GM21576 (cell line): ENCODE measurements around the gene ACVR1B.

Experiments
- ATAC-seq: cut with Tn5 transposase; IDR thresholded peaks from one replicate; pipeline ENCODE4 v1.9.1; 2021; ENCODE audit warnings: mild to moderate bottlenecking, moderate library complexity; ENCODE audit not compliant: unreplicated experiment

ACVR1B gene

DNA sequence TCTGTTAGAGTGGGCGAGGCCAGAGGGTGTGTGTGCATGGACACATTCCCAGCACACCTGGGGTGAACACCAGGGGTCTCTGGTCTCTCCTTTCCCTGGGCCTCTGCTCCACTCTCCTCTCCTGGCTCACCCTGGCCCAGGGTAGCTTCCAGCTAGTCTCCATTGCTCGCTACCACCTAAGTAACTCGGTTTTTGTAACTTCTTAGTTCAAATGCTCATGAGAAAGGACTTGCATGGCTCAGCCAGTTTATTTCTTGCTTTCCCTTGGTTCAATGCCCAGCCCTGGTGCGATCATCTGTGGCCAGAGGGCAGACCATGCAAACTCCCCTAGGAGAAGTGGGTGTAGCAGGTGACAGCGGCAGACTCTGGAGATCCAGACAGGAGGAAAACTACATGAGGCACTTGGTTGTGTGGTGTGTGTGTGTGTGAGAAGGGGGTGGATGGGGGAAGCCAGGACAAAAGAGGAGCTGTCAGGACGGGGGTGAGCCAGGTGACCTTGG is 8.9 kb upstream of the ACVR1B start:
- no peak for ATAC-seq

DNA sequence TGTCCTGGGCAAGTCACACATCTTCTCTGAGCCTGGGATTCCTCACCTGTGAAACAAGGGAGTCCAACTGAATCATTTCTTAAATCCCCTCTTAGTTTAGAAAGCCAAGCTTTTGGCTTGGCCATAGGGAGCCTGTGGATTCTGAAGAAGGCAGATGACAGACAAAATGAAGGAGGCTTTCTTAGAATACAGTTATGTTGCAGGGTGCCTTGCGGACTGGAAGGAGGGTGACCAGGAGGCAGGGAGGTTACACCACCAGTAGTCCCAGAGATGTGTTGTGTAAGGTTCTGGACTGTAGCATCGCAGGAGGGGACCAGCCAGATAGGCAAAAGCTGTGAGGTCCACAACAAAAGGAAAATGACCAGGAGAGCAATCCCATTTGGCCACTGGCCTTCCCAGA is 8.2 kb upstream of the ACVR1B start:
- no peak for ATAC-seq

DNA sequence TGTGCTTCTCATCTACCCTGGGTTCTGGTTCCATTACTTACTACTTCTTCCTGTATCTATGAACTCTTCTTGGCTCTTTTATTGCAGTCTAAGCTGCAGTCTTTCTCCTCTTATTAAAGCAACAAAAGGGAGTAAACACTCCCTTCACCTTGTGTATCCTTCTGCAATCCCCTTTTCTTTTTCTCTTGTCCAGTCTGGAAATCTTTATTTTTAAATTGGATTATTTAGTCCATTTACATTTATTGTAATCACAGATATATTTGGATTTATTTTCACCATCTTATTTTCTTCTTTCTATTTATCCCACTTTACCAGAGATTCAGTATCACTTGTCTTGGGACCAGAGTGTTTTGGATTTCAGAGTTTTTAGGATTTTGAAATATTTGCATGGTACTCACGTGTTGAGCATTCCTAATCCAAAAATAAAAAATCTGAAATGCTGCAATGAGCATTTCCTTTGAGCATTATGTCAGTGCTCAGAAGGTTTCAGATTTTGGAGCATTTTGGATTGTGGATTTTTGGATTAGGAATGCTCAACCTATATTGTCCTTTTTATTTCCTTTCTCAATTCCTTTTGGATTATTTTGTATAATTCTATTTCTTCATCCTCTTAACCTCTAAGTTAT is 6.8 kb upstream of the ACVR1B start:
- ATAC-seq: no peak

DNA sequence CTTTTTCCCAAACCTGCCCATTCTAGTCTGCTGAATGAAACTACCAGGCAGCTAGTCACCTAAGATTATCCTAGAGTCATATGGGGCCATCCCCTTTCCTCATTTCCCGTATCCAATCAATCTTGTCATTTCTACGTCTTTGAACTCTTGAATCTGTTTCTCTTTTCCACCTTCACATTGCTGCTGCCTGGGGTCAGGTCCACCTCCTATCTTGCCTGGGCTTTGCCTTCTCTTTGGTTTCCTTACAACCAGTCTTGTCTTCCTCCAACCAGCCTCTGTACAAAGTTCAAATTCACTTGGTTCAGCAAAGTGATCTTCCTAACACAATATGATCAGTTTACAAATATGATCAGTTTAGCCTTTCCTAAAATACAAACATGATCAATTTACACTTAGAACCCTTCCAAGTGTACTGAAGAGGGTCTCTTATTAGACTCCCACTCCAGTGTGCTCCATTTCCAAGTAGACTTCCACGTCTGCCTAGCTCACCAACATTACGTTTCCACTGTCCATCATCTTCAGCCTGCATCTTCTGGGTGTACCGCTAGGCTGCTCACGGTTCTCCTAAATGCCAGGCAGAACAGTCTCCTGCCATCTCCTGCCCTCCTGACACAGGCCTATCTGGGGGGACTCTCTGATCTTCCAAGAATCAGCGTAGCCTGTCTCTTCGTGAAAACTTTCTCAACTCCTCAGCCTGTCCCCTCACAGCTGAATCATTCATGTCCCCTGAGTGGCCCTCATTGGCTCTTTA is 4.1 kb upstream of the ACVR1B start:
- ATAC-seq: no peak

DNA sequence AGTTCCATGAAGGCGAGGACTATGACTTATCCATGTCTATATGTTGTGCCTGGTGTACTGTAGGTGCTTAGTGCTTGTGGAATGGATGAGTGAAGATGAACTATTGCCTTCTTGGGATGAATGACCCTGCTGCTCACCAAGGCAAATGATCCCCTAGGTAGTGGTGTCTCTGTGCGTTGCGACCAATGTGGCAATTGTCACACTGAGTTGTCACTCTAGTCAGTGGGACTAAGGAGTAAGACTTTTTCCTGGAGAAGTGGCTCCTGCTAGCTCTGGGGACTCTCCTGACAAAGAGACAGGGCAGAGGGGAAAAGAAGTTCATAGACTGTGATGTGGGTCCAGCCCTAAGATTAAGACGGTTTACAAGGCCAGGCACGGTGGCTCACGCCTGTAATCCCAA is 3.4 kb upstream of the ACVR1B start:
- ATAC-seq: no peak

DNA sequence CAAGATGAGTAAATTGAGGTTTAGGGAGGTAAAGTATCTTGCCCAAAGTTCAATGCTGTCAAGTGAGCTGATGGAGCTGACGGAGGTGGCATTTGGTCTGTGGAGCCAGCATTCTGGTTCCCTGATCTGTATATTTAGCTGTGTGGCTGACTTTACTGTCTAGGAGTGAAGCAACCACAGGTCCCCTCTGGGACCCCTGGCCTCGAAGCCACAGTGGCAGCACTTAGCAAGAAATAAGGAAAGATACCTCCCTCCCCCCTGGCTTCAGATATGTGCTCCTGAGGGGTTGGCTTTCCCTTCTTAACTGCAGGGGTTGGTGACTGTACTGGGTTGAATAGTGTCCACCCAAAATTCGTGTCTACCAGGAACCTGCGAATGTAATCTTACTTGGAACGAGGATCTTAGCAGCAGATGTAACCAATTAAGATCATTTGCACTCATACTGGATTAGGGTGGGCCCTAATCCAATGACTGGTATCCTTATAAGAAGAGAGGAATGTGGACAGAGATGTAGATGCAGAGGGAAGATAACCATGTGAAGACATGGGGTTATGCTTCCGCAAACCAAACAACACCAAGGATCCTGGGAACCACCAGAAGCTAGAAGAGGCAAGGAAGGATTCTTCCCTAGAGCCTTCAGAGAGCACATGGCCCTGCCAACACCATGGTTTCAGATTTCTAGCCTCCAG is 2.0 kb upstream of the ACVR1B start:
- ATAC-seq: no peak

DNA sequence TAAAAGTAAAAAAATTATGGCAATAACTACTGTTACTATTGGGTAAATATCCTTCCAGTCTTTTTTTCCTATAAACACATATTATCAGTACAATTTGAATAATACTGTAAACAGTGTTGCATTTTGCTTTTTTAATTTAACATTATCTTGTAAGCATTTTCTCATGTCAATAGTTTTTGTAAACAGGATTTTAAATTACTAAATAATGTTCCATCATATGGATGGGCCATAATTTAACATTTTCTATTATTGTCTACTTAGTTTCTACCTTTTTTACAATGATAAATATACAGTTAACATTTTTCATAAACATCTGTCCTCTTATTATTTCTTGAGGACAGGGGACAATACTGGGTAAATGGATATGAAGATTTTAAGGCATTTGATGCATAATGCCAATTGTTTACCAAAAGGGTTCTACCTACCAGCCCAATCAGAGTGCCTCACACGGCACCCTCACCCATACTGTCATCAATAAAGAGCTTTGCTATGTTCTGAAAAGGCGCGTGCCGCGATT is 759 bp upstream of the ACVR1B start:
- no peak for ATAC-seq

DNA sequence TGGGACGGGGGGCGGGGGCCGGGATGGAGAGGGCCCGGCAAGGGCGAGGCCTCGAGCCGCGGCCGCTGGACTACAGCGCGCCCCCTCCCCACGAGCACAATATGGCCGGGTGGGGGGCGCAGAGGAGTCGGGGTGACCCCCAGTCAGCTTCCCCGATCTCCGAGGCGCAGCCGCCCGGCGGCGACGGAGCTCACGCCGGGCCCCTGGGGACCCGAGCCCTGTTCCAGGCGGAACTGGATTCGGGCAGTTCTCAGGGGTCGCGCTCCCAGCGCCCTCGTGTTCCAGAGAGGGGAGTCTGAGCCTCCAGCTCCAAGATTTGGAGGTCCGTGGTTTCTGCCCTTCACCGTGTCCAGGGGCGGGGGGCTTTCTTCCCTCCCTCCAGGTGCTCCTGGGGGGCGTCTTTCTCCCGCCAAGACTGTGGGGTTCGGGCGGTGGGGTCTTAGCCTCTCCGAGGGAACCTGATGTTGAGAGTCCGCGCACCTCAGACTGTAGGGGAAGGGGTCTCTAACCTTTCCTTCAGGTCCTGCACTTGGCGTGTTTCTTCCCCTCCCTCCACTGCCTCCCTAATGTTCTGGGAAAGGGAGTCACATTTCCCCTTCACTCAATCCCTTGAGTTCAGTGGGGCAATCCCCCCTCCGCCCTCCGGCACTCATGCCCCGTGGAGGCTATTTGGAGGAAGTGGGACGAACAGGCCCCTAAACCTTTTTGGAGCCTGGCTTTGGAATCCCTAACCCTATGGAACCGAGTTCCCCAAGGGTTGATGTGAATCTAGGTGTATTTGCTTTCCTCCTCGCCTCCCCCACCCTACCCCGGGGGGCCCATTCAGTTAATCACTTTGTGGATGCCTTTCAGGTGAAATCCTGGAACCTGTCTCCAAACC is 584 bp downstream of the ACVR1B start:
- ATAC-seq: no peak

DNA sequence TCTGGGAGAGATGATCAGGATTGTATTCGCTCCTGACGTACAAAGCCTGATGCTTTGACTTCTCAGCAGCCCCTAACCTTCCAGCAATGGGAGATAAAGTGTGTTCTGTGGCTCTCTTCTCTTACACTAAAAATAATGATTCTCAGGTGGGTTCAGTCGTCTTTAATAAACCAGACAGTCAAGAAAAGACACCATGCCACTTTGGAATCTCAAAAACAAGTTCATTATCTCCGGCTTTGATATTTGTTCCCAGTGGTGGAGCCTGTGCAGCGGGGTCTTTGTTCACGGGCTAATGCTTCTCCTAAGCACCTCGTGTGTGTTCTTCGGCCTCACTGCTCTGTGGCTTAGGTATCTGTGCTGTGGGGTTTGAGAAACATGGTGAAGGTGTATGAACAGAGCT is 1.6 kb downstream of the ACVR1B start:
- no peak for ATAC-seq

DNA sequence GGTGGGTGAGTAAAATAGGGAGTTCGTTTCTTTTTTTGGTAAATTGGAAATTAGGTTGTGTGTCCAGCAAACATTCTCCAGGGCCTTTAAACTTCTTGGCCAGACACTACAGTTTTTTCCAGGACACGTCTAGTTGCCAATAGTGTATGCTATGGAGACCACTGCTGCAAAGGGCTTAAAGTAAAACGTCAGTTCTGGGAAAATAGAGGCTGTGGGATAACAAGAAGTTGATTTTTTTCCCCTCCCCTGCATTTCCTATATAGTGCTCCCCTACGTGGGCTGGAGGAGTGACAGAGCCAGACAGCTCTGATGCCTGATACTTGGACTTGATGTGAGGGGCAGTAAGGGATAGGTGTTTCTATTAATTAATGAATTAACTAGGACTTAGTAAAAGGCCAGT is 2.4 kb downstream of the ACVR1B start:
- ATAC-seq: no peak

DNA sequence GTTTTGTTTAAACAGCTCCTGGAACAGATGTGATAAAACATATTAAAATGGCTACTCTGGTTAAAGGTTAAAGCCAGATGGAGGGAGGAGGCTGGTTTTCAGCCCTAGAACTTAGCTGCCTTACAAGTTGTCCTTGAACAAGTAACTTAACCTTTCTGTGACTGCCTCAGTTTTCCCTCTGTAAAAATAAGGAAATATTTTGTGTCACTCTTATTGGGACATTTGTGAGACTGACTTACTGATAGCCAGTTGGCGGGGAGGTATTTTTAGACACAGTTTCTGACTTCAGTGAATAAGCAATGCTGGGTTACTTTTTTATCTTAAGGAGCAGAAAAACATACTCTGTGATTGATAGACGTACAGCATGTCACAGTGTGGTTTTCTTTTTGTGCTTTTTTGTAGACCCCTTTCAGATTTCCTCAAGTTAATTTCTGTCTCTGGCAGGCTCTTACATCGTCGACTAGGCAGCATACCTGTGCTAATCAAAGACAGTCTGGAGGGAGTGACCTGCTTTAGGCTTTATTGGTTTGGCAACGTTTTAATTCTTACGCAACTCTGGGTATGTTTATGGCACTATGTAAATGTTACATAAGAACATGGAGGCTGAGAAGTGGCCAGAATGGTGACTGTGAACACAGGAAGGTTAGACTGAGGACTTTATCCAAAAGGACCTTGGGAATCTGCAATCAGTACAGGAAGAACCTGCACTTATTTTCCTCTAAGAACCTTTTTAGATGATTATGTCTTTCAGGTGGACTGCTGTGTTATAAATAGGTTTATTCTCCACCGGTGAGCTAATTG is 3.3 kb downstream of the ACVR1B start:
- ATAC-seq: no peak

DNA sequence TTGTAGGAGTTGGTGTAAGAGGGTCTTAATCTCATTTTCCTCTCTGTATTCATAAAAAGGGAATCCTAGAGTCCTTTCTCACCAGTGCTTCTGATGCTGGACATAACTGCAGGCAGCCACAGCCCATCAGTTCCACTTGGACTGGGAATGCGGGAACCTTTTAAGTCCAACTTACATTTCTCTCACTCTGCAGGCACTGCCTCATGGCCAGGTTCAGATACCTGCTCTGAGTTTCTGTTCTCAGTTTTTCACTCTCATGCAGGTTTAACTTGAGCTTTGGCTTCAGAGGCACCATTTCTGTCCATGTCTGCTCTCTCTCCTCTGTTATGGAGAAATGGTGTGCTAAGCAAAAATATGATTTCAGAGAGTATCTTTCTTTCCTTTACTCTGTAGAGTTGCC is 4.2 kb downstream of the ACVR1B start:
- ATAC-seq: no peak

DNA sequence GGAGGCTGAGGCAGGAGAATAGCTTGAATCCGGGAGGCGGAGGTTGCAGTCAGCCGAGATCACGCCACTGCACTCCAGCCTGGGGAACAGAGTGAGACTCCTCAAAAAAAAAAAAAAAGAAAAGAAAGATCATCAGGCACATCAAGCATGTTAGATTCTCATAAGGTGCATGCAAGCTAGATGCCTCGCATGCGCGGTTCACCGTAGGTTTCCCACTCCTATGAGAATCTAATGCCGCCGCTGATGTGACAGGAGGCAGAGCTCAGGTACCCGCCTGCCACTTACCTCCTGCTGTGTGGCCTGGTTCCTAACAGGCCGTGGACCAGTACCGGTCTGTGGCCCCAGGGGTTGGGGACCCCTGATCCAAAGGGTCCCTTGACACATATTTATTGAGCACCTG is 7.0 kb downstream of the ACVR1B start:
- no peak for ATAC-seq

DNA sequence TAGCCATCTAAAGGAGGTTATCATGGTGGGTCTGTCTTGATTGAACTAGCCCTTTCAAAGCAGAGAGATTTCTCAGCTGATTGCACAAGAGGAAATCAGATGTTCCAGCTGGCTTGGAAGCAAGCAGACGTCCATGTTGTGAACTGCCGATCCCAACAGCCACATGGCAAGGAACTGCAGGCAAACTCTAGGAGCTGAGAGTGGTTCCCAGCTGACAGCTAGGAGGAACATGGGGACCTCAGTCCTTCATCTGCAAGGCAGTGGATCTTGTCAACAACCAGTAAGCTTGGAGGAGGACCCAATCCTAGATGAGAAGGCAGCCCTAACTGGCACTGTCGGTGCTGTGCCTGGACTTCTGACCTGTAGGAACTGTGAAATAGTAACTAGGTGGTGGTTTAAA is 7.7 kb downstream of the ACVR1B start:
- no peak for ATAC-seq

DNA sequence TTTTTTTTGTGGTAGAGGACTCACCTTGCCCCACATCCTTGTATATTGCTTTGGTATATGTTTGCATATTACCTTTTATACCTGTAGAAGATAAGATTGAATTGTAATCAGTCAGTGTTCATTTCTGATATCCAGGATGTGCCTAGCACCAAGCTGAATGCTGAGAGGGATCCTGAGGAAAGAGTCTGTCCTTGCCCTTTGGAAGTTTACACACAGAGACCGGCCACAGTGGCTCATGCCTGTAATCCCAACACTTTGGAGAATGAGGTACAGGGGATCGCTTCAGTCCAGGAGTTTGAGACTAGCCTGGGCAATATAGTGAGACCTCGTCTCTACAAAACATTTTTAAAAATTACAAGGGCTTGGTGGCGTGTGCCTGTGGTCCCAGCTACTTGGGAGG is 8.4 kb downstream of the ACVR1B start:
- ATAC-seq: no peak

DNA sequence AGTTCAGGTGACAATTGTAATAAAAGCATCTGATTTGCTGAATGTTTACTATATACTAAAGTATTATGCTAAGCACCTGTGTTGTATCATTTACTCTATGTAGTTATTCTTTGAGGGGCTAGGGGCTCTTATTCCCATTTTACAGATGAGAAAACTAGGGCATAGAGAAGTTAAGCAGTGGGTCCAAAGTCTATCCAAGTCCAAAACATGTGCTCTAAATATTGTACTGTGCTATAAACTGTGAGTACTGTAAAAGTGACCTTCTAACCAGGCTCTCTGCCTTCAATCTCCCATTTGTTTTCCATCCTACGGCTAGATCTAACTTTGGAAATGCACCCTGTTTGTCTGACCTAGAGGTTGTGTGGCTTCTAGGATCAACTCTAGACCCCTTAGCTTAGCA is 9.0 kb downstream of the ACVR1B start:
- no peak for ATAC-seq

DNA sequence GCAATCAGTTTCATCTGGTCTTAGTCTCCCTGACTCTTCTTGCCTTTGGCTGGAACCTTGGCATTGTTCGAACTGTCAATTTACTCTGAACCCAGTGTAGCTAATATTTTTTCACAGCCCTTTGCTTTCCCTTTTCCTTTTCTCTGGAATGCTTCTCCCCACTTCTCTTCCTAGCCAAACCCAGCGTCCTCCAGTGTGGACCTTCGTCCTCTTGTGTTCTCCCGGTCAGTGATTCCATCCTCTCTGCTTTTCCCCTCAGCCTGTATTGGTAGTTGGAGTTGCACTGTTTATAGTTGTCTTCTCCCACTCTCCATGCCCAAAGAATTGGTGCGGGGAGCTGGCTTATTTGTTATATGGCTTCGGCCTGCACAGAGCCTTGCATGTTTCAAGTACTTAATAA is 9.4 kb downstream of the ACVR1B start:
- no peak for ATAC-seq

DNA sequence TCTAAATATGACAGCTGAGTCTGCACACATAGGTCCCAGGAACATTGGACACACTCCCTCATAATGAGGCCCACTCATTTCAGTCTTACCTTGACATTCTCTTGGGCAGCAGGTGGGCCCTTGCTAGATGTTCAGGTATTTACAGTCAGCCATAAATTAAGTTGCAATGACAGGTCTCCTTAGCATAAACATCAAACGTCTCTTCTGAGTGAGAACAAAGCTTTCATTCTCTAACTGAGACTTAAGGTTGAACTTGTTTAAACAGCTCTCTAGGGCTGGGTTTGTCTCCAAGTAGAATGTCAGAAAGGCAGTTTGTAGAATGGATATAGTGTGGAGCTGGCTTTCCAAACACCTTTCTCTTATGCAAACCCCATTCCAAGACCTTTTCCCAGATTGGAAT is 10.3 kb downstream of the ACVR1B start:
- no peak for ATAC-seq

DNA sequence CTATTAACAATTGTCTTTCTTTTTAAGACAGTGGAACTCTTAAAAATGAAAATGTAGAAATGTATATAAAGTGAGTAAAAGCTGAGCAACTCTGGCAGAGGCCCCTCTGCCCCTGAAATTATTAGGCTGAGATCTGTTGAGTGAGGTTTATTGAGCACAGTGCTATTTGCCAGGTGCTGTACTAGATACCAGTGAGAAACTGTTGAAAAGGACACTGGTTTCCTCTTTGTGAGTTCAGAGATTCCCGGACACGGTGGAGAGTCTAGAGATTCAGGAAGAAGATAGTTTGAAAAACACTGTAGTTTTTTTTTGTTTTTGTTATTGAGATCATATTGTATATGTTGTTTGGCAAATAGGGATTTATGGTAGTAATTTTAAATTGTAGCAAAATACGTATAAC is 11.2 kb downstream of the ACVR1B start:
- ATAC-seq: no peak

DNA sequence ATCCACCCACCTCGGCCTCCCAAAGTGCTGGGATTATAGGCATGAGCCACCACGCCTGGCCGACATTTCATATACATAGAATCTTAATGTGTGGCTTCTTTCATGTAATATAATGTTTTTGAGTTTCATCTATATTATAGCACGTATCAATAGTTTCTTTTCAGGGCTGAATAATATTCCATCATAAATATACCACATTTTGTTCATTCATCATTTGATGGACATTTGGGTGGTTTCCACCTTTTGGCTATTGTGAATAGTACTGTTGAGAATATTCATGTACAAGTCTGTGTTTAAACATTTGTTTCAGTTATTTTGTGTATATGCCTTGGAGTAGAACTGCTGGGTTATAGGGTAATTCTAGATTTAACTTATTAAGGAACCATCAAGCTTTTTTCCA is 12.0 kb downstream of the ACVR1B start:
- ATAC-seq: no peak
